ENCODE data around the gene ABCB10. TPM values are rescaled to one million over a fixed set of nuclear protein-coding genes. Genes with fewer than 3 reads are reported as not detected.
"Not testable (repeated sequence)": the region's sequence is repeated elsewhere in the genome, so short reads cannot be mapped to it uniquely, and the experiment has no call there.

The ABCB10 gene
- total and polyA plus RNA-seq, 5 experiments from 2014 or later = 5.1 to 20.5 (median 12.8) TPM

DNA sequence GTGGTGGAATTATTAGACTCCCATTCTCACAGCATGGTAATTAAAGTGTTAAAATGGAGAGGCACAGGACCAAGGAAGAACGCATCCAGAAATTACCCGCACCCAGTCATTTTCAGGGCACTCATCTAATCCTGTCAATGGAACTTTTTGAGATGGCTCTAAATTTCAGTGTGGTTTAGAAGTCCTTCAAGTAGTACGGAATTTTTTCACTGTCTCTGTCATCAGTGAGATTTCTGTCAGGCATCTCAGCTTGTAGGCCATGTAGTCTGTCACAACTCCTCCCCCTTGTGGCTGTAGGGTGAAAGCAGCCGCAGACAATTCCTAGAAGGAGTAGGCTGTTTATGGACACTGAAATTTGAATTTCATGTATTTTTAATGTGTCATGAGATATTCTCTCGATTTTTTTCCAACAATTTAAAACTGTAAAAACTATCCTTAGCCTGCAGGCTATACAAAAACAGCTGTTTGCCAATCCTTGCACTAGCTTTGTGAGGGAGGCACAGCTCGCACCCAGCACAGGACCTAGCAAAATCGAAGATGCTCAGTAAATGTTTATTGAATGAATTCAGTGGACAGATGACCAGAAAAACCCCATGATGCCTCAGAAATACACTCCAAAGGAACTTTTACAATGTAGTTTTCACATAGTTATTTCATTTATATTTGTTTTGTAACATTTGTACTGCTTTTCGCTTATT is 43.8 kb downstream of the ABCB10 start:
- H3K4me1 Mint-ChIP-seq = peaks cover 5 to 8% (median 7%) of the 10 kb centered on the region in 4 donors
- H3K9me3 Mint-ChIP-seq = no peaks in the 10 kb centered on the region
- peak overlapping the region in 4 of 10 donors; percentile 37 to 83 (median 55) for H3K27ac Mint-ChIP-seq
- POLR2A ChIA-PET = interaction anchor here (0.6 to 1.2 kb wide), 3 partner anchors 44 to 260 kb away, joined by 3 to 4 read pairs (median 3); partner anchors contain the start of gene ABCB10
- H3K27me3 Mint-ChIP-seq = no peaks in the 10 kb centered on the region
- peaks cover 0 to 17% (median 0%) of the 10 kb centered on the region in 3 donors for H3K36me3 Mint-ChIP-seq
- no peak overlapping the region for H3K4me3 Mint-ChIP-seq
- ATAC-seq (peak; percentile 96 to 100), DNase-seq (peak; percentile 29 to 85 (median 58))

DNA sequence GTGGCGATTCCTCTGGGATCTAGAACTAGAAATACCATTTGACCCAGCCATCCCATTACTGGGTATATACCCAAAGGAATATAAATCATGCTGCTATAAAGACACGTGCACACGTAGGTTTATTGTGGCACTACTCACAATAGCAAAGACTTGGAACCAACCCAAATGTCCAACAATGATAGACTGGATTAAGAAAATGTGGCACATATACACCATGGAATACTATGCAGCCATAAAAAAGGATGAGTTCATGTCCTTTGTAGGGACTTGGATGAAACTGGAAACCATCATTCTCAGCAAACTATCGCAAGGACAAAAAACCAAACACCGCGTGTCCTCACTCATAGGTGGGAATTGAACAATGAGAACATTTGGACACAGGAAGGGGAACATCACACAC is 46.9 kb downstream of the ABCB10 start:
- H3K27me3 Mint-ChIP-seq, H3K36me3 Mint-ChIP-seq, H3K9me3 Mint-ChIP-seq, DNase-seq, H3K4me3 Mint-ChIP-seq, POLR2A ChIA-PET, ATAC-seq, H3K27ac Mint-ChIP-seq: not testable (repeated sequence)
- peaks cover 14 to 31% (median 25%) of the 10 kb centered on the region in 4 donors for H3K4me1 Mint-ChIP-seq

DNA sequence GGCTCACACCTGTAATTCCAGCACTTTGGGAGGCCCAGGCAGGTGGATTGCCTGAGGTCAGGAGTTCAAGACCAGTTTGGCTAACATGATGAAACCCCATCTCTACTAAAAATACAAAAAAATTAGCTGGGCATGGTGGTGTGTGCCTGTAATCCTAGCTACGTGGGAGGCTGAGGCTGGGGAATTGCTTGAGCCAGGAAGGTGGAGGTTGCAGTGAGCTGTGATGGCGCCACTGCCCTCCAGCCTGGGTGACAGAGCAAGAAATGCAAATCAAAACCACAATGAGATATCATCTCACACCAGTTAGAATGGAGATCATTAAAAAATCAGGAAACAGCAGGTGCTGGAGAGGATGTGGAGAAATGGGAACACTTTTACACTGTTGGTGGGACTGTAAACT is 47.3 kb downstream of the ABCB10 start:
- H3K27me3 Mint-ChIP-seq, H3K36me3 Mint-ChIP-seq, DNase-seq, ATAC-seq, H3K9me3 Mint-ChIP-seq, H3K4me3 Mint-ChIP-seq: not testable (repeated sequence)
- POLR2A ChIA-PET = interaction anchor here (0.9 kb wide), 1 partner anchor 47 kb away, joined by 4 read pairs; the partner anchor contains the start of gene ABCB10
- Mint-ChIP-seq H3K27ac (peak overlapping the region in 3 of 10 donors; percentile 22 to 58 (median 56)), H3K4me1 (peaks cover 14 to 35% (median 27%) of the 10 kb centered on the region in 4 donors)

DNA sequence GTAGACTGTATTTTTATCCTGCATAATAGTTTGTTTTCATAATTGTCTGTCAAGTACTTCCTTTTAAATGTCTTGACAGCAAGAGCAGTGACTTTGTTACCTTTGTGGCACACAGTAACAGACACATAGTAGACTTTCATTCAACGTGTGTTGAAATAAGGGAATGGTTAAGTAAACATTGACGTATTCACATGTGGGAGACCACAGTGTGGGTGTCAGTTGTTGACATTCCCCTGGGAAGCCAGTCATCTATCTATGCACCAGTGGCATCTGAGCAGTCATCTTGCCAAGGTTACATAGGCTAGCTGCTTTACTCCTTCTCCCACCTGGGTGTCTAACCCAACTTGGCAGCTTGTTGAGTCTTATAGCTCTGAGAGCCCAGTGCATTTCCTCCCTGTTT is 48.9 kb downstream of the ABCB10 start:
- POLR2A ChIA-PET = interaction anchor here (1.7 to 1.8 kb wide), 2 partner anchors 49 to 166 kb away, joined by 10 to 13 read pairs; partner anchors contain the start of genes ABCB10 and CCSAP
- DNase-seq (no peak), ATAC-seq (no peak)
- H3K27ac Mint-ChIP-seq = peak overlapping the region; percentile 96 to 100 (median 98)
- no peaks in the 10 kb centered on the region for H3K9me3 Mint-ChIP-seq
- H3K36me3 Mint-ChIP-seq = peaks cover 0 to 6% (median 0%) of the 10 kb centered on the region in 3 donors
- H3K27me3 Mint-ChIP-seq = peaks cover 0 to 2% (median 0%) of the 10 kb centered on the region in 5 donors
- H3K4me1 Mint-ChIP-seq = peaks cover 13 to 39% (median 28%) of the 10 kb centered on the region in 4 donors
- peak overlapping the region in 9 of 10 donors; percentile 39 to 95 (median 94) for H3K4me3 Mint-ChIP-seq

DNA sequence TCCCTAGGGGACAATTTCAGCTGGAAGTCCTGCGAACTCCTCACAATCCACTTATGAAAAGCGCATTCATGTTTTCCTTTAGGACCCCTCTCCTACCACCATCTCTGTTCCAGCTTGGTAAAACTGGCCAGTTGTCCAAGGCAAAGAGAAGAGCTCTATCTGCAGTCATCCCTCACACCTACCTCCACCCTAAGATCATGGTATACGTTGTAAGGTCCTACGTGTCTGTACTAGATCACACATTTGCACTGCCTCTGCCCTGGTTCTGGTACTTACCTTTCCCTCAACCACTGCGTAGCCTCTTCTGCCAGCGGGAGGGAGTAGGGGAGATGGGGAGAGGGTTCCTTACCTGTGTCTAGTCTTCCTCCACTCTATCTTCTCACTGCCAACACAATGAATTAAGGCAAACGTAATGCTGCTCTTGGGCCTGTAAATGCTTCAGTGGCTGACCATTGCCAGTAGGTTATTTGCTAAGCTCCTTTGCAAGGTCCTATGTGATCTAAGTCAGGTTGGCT is 49.6 kb downstream of the ABCB10 start:
- H3K27me3 Mint-ChIP-seq = peaks cover 0 to 2% (median 0%) of the 10 kb centered on the region in 5 donors
- peaks cover 0 to 11% (median 0%) of the 10 kb centered on the region in 3 donors for H3K36me3 Mint-ChIP-seq
- POLR2A ChIA-PET = interaction anchor here (0.6 to 1.8 kb wide), 11 partner anchors 9 to 1427 kb away, joined by 3 to 13 read pairs (median 4); partner anchors contain the start of genes ABCB10, ARF1, CCSAP and RAB4A
- H3K4me3 Mint-ChIP-seq = peak overlapping the region; percentile 87 to 95 (median 93)
- no peak for DNase-seq
- H3K9me3 Mint-ChIP-seq = no peaks in the 10 kb centered on the region
- H3K27ac Mint-ChIP-seq = peak overlapping the region; percentile 96 to 100 (median 98)
- H3K4me1 Mint-ChIP-seq = peaks cover 10 to 38% (median 25%) of the 10 kb centered on the region in 4 donors
- no peak for ATAC-seq

DNA sequence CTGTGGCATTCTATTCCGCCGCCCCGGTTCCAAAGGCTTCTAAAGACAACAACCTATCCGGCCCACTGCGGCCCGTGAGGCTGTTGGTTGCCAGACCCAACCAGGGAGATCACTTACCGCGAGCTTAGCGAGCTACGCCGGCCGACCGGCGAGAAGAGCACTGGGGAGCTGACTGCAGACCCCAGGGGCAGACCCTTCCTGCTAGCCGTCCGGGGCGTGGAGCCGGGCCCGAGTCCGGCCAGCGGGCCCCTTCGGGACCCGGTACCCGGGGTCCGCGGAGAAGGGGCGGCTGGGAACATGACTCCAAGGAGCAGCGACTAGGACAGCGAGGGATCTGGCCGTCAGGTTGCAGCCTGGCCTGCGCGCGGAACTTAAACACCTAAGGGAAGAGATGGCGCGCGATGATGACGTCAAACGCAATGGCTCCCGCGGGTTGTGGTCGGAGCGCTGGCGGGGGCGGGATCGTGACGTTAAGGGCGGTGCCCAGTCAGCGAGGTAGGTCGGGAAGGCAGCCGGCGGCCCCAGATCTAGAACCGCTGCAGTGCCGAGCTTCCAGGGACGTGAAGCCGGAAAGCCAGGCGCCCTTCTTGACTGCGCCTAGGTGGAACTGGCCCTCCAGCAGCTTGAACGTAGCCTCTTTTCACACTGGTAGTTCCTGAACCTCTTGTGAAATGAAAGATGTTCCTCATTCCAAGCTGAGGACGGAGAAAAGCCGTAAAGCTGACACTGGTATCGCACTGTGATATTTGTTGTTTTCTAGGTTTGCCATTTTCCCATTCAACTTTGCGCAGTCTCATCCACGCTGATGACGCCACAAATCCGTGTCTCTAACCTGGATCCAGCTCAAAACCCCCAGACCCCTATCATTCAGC is 50.3 kb downstream of the ABCB10 start, which contains the start of gene NUP133:
Gene NUP133 (minus strand): TSS at position 391 of the 872 bp plus-strand sequence. CDS start 92 bp downstream, at position 299.
- peak within 1 kb of the TSS; percentile 96 to 100 (median 98) for H3K27ac Mint-ChIP-seq
- peak within 1 kb of the TSS; percentile 87 to 95 (median 93) for H3K4me3 Mint-ChIP-seq
- H3K27me3 Mint-ChIP-seq = peaks cover 0 to 2% (median 0%) of the 10 kb centered on the region in 5 donors
- peaks cover 0 to 14% (median 0%) of the 10 kb centered on the region in 3 donors for H3K36me3 Mint-ChIP-seq
- POLR2A ChIA-PET = interaction anchor here (0.6 to 1.8 kb wide), 13 partner anchors 10 to 1426 kb away, joined by 3 to 13 read pairs (median 4); partner anchors contain the start of genes ABCB10, ARF1, CCSAP and RAB4A
- peak; percentile 97 for ATAC-seq
- peaks cover 10 to 42% (median 26%) of the 10 kb centered on the region in 4 donors for H3K4me1 Mint-ChIP-seq
- H3K9me3 Mint-ChIP-seq = no peaks in the 10 kb centered on the region
- DNase-seq = peak; percentile 95 to 99 (median 97)

DNA sequence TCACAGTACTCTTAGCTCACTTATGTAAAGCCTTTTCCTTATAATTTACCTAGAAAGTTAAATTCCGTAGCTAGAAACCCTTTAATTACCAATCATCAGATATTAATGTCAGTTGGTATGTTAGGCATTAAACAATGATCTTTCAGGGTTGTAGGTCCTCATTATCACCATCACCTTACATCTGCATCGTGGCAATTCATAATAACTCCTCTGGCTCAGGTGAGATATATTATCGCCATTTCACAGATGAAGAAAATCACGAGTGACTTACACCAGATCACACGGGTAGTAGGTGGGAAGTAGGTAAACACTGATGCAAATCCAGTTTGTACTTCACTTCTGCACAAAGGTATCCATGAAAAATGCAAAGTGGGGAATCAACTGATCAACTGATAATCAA is 51.0 kb downstream of the ABCB10 start:
- POLR2A ChIA-PET = interaction anchor here (1.0 to 1.7 kb wide), 6 partner anchors 49 to 250 kb away, joined by 3 to 8 read pairs (median 4); partner anchors contain the start of genes ABCB10 and RAB4A
- Mint-ChIP-seq H3K27me3 (peaks cover 0 to 2% (median 0%) of the 10 kb centered on the region in 5 donors), H3K27ac (peak overlapping the region; percentile 95 to 100 (median 98)), H3K36me3 (peaks cover 0 to 19% (median 0%) of the 10 kb centered on the region in 3 donors), H3K4me1 (peaks cover 10 to 44% (median 26%) of the 10 kb centered on the region in 4 donors), H3K9me3 (no peaks in the 10 kb centered on the region), H3K4me3 (peak overlapping the region; percentile 87 to 95 (median 93))
- ATAC-seq (no peak), DNase-seq (no peak)

DNA sequence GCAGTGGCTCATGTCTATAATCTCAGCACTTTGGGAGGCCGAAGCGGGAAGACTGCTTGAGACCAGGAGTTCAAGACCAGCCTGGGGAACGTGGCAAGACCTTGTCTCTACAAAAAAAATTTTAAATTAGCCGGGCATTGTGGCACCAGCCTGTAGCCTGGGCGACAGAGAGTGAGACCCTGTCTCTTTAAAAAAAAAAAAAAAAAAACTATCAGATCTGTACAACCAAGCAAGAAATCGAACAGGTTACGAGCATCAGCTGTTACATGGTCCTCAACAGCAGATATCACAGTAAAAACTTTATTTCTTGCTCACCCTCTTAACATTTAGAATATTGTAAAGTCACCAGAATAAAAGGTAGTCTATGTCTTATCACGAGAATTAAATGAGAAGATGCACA is 51.9 kb downstream of the ABCB10 start:
- Mint-ChIP-seq H3K4me3 (peak overlapping the region; percentile 47 to 95 (median 82)), H3K4me1 (peaks cover 10 to 44% (median 26%) of the 10 kb centered on the region in 4 donors), H3K36me3 (peaks cover 0 to 24% (median 0%) of the 10 kb centered on the region in 3 donors), H3K9me3 (no peaks in the 10 kb centered on the region), H3K27me3 (peaks cover 0 to 2% (median 0%) of the 10 kb centered on the region in 5 donors), H3K27ac (peak overlapping the region in 8 of 10 donors; percentile 9 to 83 (median 56))
- no peak for DNase-seq
- POLR2A ChIA-PET = interaction anchor here (0.7 to 1.2 kb wide), 4 partner anchors 13 to 234 kb away, joined by 3 to 8 read pairs (median 4); partner anchors contain the start of gene ABCB10
- no peak for ATAC-seq

DNA sequence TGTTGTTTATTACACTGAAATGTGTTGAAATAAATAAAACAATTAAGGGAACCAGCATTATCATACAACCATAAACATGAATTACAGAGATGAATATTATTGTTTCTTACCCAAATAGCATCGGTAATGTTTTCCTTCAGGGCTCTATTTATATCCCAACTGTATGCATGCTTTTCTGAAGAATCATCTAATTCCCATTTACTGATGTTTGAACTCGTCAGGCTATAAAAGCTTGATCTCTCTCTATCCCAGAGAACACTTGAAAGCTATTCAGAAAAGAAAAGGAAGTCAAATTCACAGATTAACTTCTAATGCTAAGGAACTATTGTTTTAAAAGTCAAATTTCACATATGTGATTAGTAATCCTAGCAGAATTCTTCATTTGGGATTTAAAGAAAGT is 62.7 kb downstream of the ABCB10 start:
- Mint-ChIP-seq H3K36me3 (peaks cover 11 to 91% (median 45%) of the 10 kb centered on the region in 3 donors), H3K4me3 (no peak overlapping the region), H3K27ac (peak overlapping the region in 1 of 10 donors; percentile 27), H3K27me3 (no peaks in the 10 kb centered on the region), H3K4me1 (peaks cover 0 to 3% (median under 1%) of the 10 kb centered on the region in 4 donors), H3K9me3 (no peaks in the 10 kb centered on the region)
- POLR2A ChIA-PET = no interaction called here
- ATAC-seq (no peak), DNase-seq (no peak)

DNA sequence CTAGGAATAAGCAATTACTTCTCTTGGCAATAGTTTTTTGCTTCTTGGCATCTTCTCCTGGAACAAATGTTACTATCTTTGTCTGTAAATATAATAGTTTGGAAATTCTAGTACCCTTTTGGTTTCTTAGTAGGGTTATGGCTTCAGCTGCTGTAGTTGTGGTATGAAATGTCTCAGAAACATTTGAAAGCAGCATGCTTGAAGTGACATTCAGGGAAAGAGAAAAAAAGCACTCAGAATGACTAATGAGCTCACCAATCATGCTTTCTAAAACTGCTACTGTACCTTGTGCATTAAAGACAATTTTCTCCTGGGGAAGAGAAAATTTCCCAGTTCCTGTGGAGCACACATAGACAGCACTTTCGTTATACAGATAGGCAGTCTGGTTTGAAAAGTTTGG is 71.3 kb downstream of the ABCB10 start:
- Mint-ChIP-seq H3K27ac (no peak overlapping the region), H3K36me3 (peaks cover 8 to 90% (median 37%) of the 10 kb centered on the region in 3 donors)
- POLR2A ChIA-PET = no interaction called here

DNA sequence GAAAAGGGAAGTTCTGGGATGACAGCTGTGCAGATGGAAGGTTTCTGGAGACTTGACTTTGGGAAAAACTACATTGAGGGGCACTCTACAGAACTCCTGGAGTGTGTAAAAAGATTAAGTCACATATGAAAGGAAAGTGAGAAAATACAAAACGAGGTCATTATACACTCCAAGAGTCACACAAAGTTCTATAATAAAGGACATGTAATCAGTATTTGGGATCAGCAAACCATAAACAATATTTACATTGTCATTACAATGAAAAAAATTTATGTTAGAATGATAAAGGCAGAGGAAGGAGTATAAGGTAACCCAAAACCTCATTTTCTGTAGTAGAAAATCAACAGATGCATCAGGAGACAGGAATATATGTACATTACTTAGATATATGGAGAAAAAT is 73.2 kb downstream of the ABCB10 start:
- peaks cover 8 to 90% (median 34%) of the 10 kb centered on the region in 3 donors for H3K36me3 Mint-ChIP-seq
- no peaks in the 10 kb centered on the region for H3K27me3 Mint-ChIP-seq
- H3K4me3 Mint-ChIP-seq = no peak overlapping the region
- ATAC-seq = no peak
- peak overlapping the region in 2 of 10 donors; percentile 16 to 47 for H3K27ac Mint-ChIP-seq
- POLR2A ChIA-PET = no interaction called here
- no peak for DNase-seq
- peaks cover 3 to 20% (median 5%) of the 10 kb centered on the region in 4 donors for H3K4me1 Mint-ChIP-seq
- H3K9me3 Mint-ChIP-seq = no peaks in the 10 kb centered on the region

More for the DNA sequence above, 71.3 kb downstream of the ABCB10 start:
- Mint-ChIP-seq H3K4me3 (no peak overlapping the region), H3K4me1 (peaks cover 1 to 4% (median 3%) of the 10 kb centered on the region in 4 donors), H3K9me3 (no peaks in the 10 kb centered on the region), H3K27me3 (no peaks in the 10 kb centered on the region)
- no peak for DNase-seq
- no peak for ATAC-seq
